Retinal pigment epithelial cell (primary cell): Measurements from ENCODE around the gene HGF.

Experiments used
- DNase-seq: peaks from one replicate; pipeline ENCODE4 v3.0.0-alpha.2; 2010; ENCODE audit warnings: low read depth
- H3K4me3 ChIP-seq: 2 replicates; pipeline ENCODE4 v1.5.1; 2011; ENCODE audit warnings: mild to moderate bottlenecking, low read length, control low read depth, moderate library complexity
- CTCF ChIP-seq: conservative IDR thresholded peaks from 2 replicates; pipeline ENCODE4 v1.5.1; 2011; ENCODE audit warnings: low read depth, low read length, control low read depth, inconsistent platforms

Gene HGF

GRCh38 chr7:81684514-81685269 lies 85.2 kb downstream of the HGF start:
- no peak for TF ChIP-seq CTCF
- H3K4me3 ChIP-seq = no peak overlapping the region
- DNase-seq = peak; percentile 100

DNA sequence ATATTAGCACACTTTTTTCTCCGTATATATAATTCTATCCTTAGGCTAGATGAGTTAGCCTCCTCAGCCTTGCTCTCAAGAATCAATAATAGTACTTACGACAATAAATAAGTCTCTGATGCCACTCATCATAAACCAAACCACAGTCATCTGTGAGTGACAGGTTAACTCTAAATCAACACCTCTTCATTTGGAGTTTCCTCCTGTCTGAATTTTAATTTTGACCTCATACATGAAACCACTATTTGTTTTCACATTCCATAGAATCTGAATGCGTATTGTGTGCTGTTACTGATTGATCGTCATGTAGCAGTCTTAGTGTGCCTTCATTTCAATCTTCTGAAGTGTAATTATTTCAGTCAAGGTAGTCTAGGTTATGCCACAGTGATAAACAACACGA lies 85.8 kb downstream of the HGF start:
- no peak for DNase-seq
- no peak for TF ChIP-seq CTCF
- no peak overlapping the region for H3K4me3 ChIP-seq

GRCh38 chr7:81682873-81683272 lies 87.0 kb downstream of the HGF start:
- DNase-seq = no peak
- H3K4me3 ChIP-seq = no peak overlapping the region
- TF ChIP-seq CTCF = no peak

DNA sequence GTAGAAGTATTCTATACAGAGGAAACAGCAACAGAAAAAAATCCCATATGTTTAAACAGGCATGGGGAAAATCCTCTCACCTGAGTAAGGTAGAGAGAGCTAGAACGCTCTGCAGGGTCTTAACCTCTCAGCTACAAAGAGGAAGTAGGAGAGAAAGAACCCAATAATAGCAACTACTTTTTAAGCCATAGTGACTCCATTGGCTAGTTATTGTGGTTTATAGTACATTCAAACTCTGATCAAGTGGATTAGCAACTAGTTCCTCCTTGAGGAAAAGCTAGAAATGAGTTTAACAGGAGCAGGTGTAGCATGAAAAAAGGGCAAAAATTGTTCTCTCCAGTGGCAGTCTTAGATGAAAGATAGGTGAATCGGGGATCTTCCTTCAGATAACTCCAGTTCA lies 89.7 kb downstream of the HGF start:
- no peak overlapping the region for H3K4me3 ChIP-seq
- TF ChIP-seq CTCF = no peak
- DNase-seq = no peak

DNA sequence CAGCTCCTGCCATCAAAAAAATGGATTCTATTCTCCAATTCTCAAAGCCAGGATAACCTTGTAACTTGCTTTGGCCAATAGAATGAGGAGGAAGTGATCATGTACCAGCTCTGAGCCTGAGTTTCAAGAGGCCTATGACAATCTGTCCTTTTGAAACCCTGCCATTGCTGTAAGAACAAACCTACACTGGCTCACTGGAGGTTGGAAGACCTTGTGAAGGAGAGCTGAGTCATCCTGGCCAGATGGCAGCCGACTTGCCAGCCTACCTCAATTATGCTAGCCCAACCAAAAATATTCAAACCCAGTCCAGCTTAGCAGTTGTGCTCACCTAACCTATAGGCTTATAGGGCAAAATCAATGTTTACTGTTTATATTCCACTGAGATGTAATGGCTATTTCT lies 93.0 kb downstream of the HGF start:
- H3K4me3 ChIP-seq = no peak overlapping the region
- DNase-seq = no peak
- no peak for TF ChIP-seq CTCF

DNA sequence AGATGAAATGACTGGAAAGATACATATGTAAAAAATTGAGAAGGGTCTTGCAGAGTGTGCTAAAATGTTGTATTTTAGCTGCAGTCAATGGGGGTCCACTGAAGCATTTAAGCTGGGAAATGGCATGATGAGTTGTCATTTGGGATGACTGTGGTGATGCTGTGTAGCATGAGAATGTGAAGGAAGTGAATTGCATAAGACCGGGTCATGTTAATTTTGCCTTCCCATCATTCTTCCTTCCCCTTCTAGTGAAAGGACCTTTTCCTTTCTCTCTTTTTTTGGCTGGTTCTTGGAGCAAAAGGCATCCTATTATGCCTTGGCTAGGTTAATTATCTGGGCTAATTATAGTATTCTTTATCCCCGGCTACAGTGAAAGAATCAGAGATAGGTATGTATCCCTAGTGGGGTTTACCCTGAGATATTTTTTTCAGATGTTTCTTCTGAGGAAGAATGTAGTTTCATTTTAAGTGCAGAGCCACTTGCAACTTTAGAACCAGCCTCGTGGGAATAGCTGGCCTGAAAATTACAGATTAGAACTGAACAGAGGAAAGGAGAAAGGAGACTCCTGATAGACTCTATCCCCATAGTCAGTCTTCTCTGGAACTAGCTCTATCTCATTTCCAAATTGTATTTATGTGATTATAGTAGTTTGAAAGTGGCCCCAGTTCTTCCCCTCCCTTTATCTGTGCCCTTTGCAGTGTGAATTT lies 93.6 kb downstream of the HGF start:
- no peak overlapping the region for H3K4me3 ChIP-seq
- TF ChIP-seq CTCF = no peak
- no peak for DNase-seq

DNA sequence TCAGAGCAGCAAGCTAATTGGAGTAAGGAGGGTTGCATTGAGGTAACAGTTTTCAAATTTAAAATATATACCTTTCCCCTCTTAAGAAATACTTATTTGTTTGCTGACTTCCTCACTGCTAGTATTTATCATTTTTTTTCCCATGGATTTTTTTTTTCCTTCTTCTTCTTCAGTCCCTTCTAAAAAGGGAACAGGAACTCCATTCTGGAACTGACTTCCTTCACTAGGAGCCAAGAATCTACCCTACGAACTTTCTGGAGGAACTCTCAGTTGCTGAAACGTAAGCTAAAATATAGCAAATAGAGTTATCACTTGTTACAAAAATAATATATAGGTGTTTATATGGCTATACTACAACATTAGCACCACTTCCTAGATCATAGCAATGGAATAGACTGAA lies 95.4 kb downstream of the HGF start:
- TF ChIP-seq CTCF = no peak

More for the DNA sequence above, 95.4 kb downstream of the HGF start:
- no peak for DNase-seq
- H3K4me3 ChIP-seq = no peak overlapping the region
